SW480 (cell line): ENCODE data around the gene VSIG2.

Source experiments
- DNase-seq: peaks from one replicate; pipeline ENCODE4 v3.0.0-alpha.2; 2016; ENCODE audit warnings: low spot score

VSIG2 gene, protein sequence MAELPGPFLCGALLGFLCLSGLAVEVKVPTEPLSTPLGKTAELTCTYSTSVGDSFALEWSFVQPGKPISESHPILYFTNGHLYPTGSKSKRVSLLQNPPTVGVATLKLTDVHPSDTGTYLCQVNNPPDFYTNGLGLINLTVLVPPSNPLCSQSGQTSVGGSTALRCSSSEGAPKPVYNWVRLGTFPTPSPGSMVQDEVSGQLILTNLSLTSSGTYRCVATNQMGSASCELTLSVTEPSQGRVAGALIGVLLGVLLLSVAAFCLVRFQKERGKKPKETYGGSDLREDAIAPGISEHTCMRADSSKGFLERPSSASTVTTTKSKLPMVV

GRCh38 chr11:124751741-124752470, at the start of gene VSIG2:
Gene VSIG2 (minus strand): TSS chr11:124752255. CDS start chr11:124752137, 118 bp downstream.
- no peak for DNase-seq

- peak; percentile 16 for DNase-seq
These were observed 49.0 kb upstream of the VSIG2 start for GRCh38 chr11:124801014-124801413.

DNA sequence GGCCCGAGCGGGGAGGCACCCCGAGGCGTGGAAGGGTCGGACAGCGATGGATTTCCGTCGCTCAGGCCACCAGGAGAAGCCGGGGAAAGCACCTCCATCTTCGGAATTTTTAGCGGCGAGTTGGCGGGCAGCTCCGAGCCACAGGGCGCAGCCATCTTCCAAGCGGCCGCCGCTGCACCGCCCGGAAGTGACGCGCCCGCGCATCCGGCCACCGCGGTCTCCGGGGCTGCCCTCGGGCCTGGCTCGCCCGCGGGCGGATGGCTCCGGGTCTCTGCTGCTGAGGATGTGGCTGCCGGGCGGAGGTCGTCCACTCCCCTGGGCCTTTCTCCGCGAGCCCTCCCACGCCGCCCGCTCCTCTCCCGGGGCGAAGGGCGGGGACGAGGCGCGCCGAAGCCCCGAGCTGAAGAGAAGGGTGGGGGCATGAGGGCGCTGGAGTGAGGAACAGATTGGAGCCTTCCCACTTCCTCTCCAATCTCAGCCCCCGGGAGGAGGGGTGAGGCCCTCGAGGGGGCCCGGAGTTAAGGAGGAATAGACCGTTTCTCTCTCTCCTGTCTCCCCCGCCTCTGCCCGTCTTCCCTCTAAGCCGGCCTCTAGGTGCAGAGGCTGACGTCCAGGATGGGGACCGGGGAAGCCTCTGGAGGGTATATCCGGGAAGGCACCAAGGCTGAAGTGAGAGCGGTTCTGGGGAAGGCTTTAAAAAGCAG, 48.3 kb upstream of the VSIG2 start, which contains the start of gene MSANTD2:
MSANTD2 (minus strand) TSS at position 181 of the 704 bp plus-strand sequence; CDS start at position 155, 26 bp downstream.
- peak; percentile 66 for DNase-seq

GRCh38 chr11:124799348-124800225, 47.5 kb upstream of the VSIG2 start:
- peak; percentile 38 for DNase-seq

- DNase-seq, result peak; percentile 16
These were observed 46.9 kb upstream of the VSIG2 start for GRCh38 chr11:124798991-124799347.

GRCh38 chr11:124796312-124796711, 44.3 kb upstream of the VSIG2 start:
- DNase-seq, result no peak

DNA sequence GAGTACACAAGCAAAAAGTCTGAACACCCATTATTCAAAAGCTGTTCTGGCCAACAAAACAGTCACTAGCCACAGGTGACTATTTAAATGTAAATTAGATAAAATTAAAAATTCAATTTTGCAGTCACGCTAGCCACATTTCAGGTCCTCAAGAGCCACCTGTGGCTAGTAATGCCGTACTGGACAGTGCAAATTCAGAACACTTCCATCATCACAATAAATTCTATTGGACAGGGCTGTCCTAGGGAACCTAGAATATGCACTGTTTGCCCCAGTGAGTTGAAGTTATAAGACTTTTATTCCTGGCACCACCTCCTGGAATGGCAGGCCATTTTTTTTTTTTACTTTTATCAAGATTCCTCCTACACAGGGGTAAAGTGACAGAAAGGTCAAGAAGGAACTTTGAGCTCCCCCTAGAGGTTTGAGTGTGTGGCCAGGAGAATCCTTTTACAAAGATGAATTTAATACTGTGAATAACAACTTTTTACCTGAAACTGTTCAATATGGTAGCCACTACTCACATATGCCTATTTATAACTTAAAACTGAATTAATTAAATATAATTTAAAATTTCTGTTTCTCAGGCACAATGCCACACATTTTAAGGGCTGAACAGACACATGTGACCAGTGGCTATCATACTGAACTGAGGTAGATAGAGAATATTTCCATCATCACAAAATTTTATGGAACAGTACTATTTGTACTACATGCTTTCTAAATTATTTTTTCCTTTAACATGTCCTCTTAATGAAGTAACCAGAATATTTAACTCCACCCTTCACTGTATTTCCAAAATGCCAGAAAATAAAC, 41.6 kb upstream of the VSIG2 start:
- peak; percentile 49 for DNase-seq

GRCh38 chr11:124791626-124792341, 39.7 kb upstream of the VSIG2 start:
- no peak for DNase-seq

- no peak for DNase-seq
These were observed 36.5 kb upstream of the VSIG2 start for GRCh38 chr11:124788521-124788920.

DNA sequence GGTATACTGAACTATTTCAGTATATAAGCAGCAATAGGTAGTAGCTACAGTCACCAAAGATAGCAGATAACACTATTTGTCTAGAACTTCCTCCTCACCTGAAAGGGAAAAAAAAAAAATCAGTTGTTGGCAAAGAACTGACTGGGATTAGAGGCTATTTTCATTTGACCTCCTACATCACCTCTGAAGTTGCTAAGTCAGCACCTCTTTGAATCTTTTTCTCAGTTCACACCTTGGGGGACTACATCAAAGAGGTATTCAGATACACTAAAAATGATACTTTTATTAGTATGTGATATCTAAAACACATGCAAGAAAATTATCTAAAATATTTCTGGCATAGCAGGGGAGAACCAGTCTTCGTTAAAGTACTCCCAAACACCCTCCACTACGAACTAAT, 32.0 kb upstream of the VSIG2 start:
- DNase-seq, result no peak

- no peak for DNase-seq
These were observed 30.9 kb upstream of the VSIG2 start for GRCh38 chr11:124783002-124783401.

DNA sequence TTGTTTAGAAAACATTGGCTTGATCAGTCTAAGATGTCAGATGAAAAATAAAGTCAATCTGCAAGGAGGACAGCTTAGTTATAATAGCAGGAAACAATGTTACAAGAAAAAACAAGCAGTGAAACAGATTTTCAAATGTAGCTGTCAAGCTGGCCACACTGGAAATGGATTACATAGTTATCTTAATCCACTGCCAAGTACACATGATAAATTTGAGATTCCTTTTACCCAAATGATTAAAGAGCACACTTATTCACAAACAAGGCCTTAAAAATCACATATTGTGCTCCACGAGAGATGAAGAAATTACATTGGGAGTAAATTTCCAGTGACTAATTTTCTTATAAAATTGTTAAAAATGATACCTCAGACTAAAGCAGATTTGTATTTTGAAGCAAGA, 27.5 kb upstream of the VSIG2 start:
- DNase-seq, result no peak

DNA sequence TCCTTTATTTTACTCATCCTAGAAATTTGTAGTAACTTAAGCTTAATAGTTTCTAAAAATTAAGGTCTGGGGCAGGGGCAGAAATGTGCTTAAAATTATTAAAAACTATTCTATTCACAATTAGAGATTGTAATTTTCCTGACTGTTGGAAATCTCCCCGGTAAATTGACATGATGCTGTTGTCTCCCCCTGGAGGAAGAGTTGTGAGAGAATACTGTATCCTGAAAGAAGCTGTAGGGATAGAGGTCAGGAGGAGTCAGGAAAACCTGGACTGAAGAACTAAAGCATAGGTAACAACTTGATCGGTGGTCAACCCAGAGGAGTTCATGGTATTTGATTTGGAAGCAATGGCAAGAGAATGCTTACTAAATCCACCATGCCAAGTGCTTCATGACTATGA, 26.2 kb upstream of the VSIG2 start:
- DNase-seq, result no peak

GRCh38 chr11:124776865-124777645, 25.0 kb upstream of the VSIG2 start:
- DNase-seq, result no peak

DNA sequence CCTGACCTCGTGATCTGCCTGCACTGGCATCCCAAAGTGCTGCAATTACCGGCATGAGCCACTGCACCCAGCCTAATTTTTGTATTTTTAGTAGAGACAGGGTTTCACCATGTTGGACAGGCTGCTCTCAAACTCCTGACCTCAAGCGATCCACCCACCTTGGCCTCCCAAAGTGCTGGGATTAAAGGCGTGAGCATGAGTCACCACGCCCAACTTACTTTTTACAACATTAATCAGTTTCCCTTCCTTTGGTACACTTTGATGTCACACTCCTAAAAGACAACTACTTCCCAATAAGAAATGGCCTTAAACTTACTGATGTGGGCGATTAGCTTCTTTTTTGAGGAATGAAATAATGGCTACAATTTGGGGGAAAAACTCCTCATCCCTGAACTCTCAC, 18.9 kb upstream of the VSIG2 start:
- DNase-seq, result peak; percentile 34

- DNase-seq, result peak; percentile 52
These were observed 18.0 kb upstream of the VSIG2 start for GRCh38 chr11:124769806-124770774.

DNA sequence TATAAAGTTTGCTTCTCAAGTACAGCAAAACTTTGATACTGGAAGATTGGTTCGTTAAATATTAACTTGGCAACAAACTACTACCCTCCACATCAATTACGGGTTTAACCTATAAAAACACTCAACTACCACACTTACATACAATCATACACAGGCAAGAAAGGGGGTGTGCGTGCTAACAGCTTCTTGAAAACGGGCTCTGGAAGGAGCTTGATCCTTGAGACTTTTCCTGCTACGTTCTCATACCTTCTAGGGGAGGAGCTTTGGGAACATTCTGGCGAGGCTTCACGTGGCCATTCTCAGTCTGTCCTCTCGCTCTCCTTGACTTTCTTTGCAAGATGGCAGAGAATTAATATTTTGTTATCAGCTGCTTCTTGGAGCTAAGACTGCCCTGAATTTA, 16.9 kb upstream of the VSIG2 start:
- DNase-seq, result no peak

GRCh38 chr11:124766156-124766555, 14.1 kb upstream of the VSIG2 start:
- DNase-seq, result no peak
